Measurements from ENCODE around the gene BTF3L4.

The BTF3L4 gene

GRCh38 chr1:52098139-52098871 lies 42.2 kb downstream of the BTF3L4 start:
- no peak for TF ChIP-seq CTCF (IDR thresholded peaks at IDR 0.05; ENCODE audit: poor library complexity, severe bottlenecking)
- H3K9me3 ChIP-seq (ENCODE audit: severe bottlenecking) = no peaks in the 10 kb centered on the region
- DNase-seq (ENCODE audit: low spot score) (no peak), ATAC-seq (ENCODE audit: low read depth) (no peak)
- no peaks in the 10 kb centered on the region for H3K36me3 ChIP-seq (ENCODE audit: low read depth)
- no peak overlapping the region for H3K4me3 ChIP-seq (ENCODE audit: severe bottlenecking)
- no peak overlapping the region for H3K27ac ChIP-seq (ENCODE audit: poor library complexity, severe bottlenecking)
- no peaks in the 10 kb centered on the region for H3K27me3 ChIP-seq (ENCODE audit: insufficient read depth, poor library complexity, severe bottlenecking)
- no peaks in the 10 kb centered on the region for H3K4me1 ChIP-seq (ENCODE audit: insufficient read depth, poor library complexity, severe bottlenecking)

- Histone ChIP-seq H3K9me3 (ENCODE audit: severe bottlenecking) (no peaks in the 10 kb centered on the region), H3K27ac (ENCODE audit: poor library complexity, severe bottlenecking) (no peak overlapping the region), H3K36me3 (ENCODE audit: low read depth) (no peaks in the 10 kb centered on the region), H3K4me1 (ENCODE audit: insufficient read depth, poor library complexity, severe bottlenecking) (no peaks in the 10 kb centered on the region), H3K4me3 (ENCODE audit: severe bottlenecking) (no peak overlapping the region), H3K27me3 (ENCODE audit: insufficient read depth, poor library complexity, severe bottlenecking) (no peaks in the 10 kb centered on the region)
- DNase-seq (ENCODE audit: low spot score) (no peak), ATAC-seq (ENCODE audit: low read depth) (no peak)
- TF ChIP-seq CTCF (IDR thresholded peaks at IDR 0.05; ENCODE audit: poor library complexity, severe bottlenecking) = no peak
Measured at GRCh38 chr1:52102336-52103013, 46.4 kb downstream of the BTF3L4 start.

GRCh38 chr1:52111492-52111891 lies 55.4 kb downstream of the BTF3L4 start:
- no peak overlapping the region for H3K4me3 ChIP-seq (ENCODE audit: severe bottlenecking)
- no peak for ATAC-seq (ENCODE audit: low read depth)
- no peak for DNase-seq (ENCODE audit: low spot score)
- H3K27me3 ChIP-seq (ENCODE audit: insufficient read depth, poor library complexity, severe bottlenecking) = no peaks in the 10 kb centered on the region
- H3K27ac ChIP-seq (ENCODE audit: poor library complexity, severe bottlenecking) = no peak overlapping the region
- no peaks in the 10 kb centered on the region for H3K9me3 ChIP-seq (ENCODE audit: severe bottlenecking)
- TF ChIP-seq CTCF (IDR thresholded peaks at IDR 0.05; ENCODE audit: poor library complexity, severe bottlenecking) = no peak
- no peaks in the 10 kb centered on the region for H3K36me3 ChIP-seq (ENCODE audit: low read depth)
- H3K4me1 ChIP-seq (ENCODE audit: insufficient read depth, poor library complexity, severe bottlenecking) = no peaks in the 10 kb centered on the region

GRCh38 chr1:52112489-52112888 lies 56.4 kb downstream of the BTF3L4 start:
- no peaks in the 10 kb centered on the region for H3K9me3 ChIP-seq (ENCODE audit: severe bottlenecking)
- DNase-seq (ENCODE audit: low spot score) (no peak), ATAC-seq (ENCODE audit: low read depth) (no peak)
- no peaks in the 10 kb centered on the region for H3K4me1 ChIP-seq (ENCODE audit: insufficient read depth, poor library complexity, severe bottlenecking)
- H3K27ac ChIP-seq (ENCODE audit: poor library complexity, severe bottlenecking) = no peak overlapping the region
- TF ChIP-seq CTCF (IDR thresholded peaks at IDR 0.05; ENCODE audit: poor library complexity, severe bottlenecking) = no peak
- H3K27me3 ChIP-seq (ENCODE audit: insufficient read depth, poor library complexity, severe bottlenecking) = no peaks in the 10 kb centered on the region
- H3K4me3 ChIP-seq (ENCODE audit: severe bottlenecking) = no peak overlapping the region
- H3K36me3 ChIP-seq (ENCODE audit: low read depth) = no peaks in the 10 kb centered on the region

All from RWPE2 (cell line).